NCI-H2196 (cell line): Measurements from ENCODE around the gene TCEANC2.

Experiments
- DNase-seq: peaks from one replicate; lab custom pipeline; 2025; ENCODE audit not compliant: unreplicated experiment; lab: John Stamatoyannopoulos, UW

Gene TCEANC2

DNA sequence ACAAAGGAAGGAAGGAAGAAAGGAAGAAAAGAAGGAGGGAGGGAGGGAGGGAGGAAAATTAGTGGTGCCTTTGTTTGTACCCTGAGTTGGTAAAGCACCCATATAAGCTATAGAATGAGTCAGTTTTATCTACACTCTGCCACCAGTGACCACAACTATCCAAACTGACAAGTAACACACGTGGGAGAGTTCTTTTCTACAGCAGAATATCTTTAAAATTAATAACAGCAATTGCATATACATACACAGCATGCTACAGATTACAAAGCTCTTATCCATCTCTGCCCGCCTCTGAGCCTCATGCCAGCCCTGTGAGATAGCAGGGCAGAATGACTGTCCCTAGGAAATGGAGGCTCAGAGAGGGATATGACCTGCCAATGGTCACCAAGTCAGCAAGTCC is 79.1 kb downstream of the TCEANC2 start:
- no peak for DNase-seq

DNA sequence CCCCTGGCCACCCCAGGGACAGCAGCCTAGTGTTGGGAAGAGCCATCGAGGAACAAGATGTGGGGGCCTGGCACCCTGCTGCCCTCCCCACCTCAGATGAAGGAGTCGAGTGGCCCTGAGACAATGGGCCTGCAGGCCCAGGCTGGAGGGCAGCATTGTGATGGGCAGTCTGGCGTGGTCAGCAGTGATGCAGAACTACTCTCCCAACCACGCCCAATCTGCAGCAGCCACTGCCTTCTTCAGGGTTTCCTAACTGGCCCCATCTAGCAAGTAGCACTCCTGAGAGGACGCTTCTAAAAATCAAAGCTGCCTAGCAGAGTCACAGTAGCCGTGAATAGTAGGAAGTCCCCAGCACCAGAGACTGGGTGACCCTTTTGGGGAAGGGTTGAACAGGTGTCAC is 80.9 kb downstream of the TCEANC2 start:
- DNase-seq: no peak

DNA sequence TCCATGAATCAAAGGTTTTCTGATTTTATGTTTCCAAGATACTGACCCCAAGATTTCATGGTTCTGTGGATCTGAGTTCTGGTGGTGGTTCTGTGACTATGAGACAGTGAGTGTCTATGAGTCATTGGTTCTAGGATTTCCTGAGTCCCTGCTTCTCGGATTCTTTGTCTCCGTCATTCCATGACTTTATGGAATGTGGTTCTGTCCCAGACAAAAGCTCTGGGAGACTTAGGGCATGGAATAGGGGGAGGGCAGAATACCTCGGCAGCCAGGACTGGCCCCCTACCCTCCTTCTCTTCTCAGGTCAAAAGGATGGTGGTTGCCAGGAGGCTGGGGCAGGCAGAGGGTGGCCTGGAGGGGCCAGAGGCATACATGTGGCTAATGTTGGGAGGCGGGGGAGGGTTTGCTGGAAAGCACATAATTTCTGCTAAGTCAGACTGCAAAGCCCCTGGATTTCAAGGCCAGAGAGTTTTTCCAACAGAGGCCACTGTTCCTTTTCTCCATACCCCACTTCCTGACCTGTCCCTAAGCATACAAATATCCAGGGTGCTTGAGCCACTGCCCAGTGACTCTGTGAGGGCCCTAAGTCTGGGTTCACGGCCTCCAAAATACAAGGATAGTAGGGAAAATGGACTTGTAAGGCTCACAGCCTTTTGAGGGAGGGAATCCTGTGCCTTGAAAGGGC is 82.2 kb downstream of the TCEANC2 start:
- no peak for DNase-seq

DNA sequence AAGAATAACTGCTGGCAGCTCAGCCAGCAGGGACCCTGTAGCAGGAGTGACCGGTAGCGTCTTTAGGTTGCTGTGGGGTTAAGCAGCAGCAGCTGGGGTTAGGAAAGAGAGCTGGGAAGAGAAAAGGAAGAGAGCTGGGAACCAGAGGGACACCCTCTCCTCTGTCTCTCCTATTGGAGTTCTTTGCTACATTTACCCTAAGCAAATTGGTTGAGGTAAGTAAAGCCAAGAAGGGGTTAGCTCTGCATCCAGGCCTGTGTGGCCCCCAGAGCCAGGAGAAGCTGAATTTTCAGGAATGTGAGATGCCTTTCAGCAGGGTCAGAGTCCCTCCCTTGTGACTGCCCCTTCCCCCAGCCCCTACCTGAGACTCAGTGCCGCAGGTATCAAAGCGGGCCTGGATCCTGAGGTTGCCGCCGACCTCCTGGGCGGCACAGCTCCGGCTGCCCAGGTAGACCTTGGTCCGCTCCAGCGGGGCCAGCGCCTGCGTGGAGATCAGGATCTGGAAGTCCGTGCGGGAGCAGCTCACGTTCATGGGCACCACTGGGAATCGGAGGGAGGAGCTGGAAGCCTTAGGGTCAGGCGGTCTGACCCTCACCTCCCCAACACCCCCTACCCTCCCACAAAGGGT is 83.0 kb downstream of the TCEANC2 start:
- DNase-seq: no peak

DNA sequence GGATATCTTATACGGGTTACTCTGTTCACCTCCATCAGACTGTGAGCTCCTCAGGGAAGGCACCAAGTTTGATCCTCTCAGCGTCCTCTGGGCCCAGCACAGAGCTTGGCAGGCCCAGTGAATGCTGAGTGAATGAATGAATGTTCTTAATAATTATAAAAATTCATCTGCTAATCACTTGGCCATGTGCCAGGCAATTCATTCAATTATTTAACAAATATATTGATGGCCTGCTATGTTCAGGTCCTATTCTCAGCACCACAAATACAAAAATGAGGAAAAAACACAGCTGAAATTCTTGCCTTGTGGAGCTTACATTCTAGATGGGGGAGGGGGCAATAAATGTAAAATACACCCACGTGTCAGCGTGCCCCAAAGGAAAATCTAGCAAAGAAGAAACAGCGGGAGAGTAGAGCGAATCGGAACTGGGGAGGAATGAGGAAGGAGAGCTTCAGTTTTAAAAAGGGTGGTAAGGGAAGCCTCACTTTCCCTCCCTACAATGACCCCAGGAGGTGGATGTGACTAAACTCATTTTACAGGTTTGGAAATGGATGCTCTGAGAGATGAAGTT is 83.6 kb downstream of the TCEANC2 start:
- no peak for DNase-seq

DNA sequence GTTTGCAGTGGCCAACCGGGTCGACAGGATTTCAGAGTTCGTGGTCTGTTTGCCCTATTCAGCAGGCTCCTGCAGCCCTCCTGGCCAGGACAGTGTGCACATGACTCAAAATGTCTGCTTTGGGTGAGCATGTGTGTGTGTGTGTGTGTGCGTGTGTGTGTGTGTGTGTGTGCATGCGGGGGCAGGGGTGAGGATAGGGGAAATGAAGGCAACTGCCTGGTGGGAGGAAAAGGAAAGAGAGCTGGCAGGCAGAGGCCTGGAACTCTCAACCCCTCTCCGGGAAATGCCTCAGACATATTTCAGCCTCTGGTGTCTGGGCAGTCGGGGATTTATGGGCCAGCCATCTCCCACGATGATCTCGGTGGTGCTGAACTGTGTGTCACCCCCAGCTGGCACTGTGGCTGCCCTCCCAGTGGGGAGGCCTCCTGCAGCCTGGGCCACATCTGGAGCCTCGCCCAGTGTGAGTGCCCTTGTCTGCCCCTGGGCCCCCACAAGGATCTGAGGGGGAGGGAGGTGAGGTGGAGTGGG is 84.2 kb downstream of the TCEANC2 start:
- no peak for DNase-seq

DNA sequence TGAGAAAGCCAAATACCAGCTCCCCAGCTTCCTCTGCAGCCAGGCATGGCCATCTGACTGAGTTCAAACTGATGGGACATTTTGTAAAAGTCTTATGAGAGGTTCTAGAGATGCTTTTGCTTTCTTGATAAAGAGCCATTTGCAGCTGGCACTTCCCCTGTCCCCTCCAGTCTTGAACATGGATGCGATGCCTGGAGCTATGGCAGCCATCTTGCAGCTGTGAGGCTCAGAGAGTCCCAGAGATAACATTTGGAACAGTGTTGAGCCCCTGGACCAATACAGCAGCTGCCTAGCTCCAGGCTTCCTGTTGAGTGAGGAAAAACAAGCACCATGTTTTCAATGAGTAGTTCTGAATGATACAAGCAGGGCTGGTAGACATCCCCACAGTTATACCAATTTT is 85.6 kb downstream of the TCEANC2 start:
- DNase-seq: no peak

DNA sequence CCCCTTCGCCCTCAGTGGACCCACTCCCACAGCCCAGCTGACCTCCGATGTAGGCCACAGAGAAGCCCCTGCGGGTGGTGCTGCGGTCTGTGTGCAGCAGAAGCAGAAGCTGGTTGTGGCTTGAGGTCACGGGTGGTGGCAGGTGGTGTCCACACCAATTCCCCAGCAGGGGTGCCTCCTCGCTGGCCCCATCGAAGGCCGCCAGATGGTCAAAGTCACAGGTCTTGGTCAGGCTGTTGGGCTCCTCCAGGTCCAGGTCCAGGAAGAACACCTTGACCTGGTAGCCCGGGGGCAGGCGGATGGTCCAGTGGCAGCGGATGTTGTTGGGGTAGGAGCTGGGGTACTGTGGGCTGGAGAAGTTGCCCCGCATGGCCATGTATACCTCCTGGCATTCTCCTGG is 86.3 kb downstream of the TCEANC2 start:
- DNase-seq: no peak

DNA sequence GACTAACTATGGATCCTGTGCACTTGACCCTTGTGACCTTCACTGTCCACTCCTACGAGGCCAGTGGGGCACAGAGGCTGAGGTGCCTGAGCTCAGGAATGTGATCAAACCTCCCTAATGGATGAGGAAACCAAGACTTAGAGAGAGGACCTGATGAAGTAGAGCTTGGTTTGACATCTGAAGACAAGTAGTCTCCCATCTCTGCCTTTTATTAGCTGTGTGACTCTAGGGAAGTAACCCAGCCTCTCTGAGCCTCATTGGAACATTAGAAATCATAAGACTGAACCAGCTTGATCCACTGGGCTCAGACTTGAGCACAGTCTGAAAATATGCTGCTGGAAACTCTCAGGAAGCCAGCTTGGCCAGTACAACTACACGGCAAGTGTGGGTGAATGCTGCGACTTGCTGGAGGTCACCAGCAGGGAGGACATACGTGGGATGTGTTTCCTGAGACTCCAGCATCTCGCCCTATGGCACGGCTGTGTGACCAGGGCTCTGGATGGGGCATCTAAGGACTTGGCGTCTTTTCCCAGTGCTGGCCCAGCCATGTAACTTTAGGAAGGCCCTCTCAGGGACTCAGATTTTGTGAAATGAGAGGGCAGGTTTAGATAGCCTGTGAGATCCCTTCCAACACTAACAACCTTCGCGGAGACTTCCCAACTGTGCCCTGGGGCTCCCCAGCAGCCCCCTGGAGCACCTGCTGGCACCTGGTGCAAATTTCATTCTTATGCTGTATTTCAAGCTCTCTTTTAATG is 88.9 kb downstream of the TCEANC2 start:
- DNase-seq: no peak

DNA sequence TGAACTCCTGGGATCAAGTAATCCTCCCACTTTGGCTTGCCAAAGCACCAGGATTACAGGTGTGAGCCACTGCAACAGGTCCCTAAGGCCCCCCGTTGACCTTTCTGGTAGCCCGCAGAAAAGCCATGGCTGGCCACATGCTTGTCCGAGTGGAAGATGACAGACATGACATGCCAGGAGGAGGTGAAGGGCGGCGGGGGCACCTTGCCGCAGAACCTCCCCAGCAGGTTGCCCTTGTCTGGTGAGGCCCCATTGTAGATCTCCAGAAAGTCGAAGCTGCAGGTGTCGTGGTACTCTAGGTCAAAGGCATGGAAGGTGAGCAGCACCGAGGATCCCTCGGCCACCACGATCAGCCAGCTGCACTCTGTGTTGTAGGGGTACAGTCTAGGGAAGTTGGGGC is 91.0 kb downstream of the TCEANC2 start:
- no peak for DNase-seq

DNA sequence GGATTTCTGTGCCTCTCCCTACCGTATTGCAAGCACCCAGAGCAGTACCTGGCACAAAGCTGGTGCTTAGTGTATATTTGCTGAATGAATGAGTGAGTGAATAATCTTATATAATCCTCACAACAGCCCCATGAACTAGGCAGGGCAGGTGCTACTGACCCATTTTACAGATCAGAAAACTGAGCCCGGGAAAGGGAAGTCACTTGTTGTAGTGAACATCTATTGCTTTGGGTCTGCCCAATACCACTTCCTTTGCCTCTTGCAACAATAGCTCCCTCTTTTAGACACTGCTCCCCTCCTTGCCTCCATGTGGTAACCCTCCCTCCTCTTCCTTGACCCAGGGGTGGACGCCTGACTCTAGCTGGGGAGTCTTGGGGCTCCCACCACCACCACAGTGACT is 96.3 kb downstream of the TCEANC2 start:
- DNase-seq: no peak

DNA sequence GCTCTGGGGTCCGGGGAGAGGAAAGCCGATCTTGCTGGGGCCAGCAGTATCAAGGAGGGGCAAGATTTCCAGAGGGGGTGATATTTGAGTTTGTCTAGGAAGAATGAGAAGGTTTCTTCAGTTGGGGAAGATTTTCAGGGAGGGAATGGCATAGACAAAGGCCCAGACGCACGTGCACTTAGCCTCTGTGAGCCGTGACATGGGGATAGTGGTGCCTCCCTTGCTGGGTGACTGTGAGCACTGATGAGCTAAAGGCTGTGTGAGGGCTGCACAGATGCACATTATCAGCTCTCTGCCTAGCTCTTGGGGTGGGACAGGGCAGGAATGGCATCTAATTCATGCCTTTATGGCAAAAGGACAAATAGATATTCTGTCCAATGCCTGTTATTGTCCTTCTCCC is 97.6 kb downstream of the TCEANC2 start:
- DNase-seq: no peak

DNA sequence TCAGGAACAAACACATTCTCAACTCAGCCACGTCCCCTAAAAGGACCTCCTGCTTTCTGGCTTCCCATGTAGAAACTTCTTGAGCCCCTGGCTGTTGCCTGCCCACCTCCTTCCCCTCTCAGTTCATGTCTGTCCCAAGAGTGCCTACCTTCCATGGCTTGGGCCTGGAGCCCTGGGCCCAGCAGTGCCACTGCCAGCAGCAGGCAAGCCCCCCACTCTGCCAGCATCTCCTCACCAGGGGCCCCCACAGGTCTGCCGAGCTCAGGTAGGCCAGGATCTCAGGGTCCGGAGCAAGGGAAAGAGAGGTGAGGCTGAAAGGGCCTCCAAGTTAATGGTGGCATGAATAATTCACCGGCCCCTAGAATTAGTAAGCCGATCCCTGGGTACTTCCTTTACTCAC is 99.3 kb downstream of the TCEANC2 start, which contains the start of gene CDCP2:
Gene CDCP2, minus strand, starts transcription at position 305 of the 400 bp plus-strand sequence. Its CDS starts 78 bp downstream, at position 227.
- DNase-seq: no peak

DNA sequence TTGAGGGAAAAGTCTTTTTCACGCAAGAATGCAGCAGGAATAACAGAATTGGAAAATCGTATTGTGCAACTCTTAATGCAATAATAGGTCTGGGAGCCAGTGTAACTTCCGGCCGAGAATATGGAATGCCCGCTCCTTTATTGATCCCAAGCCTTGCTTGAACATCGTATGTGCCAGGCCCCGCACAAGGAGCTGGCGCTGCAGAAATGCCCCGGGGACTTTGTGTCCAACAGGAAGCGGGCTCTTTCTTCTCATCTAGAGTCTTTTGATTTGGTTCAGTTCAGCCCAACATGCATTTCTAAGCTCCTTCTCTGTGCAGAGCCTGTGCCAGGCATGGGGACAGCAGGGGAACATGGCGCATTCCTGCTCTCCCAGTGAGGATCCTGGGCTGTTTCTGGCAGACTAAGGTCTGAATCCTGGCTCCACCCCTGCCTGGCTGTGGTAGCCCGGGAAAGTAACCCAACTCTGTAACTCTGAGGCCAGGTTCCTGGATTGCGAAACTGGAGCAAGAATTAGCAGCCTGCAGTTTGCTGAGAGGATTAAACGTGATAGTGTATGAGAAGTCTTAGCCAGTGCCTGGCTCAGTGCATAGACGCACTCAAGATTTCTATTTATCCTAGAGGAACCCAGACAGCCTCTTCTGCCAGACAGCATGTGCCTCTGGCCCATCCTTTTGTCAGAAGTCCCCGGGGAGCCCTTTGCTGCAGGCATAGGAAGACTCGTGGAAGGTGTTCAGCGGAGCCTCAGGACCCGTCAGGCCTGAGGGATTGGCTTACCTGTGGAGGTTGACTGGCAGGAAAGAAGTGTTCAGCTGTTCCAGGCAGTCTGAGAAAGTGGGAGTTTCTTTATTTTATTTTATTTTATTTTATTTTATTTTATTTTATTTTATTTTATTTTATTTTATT is 100.4 kb downstream of the TCEANC2 start:
- peak; percentile 19 for DNase-seq
